HepG2 (cell line): ENCODE measurements around the gene ADAMTS4. TPM values are rescaled to one million over a fixed set of nuclear protein-coding genes. Genes with fewer than 3 reads are reported as not detected.

Experiments
- ADNP ChIP-seq: sonication (generic); formaldehyde crosslinking; IDR thresholded peaks from 2 replicates; pipeline ENCODE4 v1.4.0; 2020; ENCODE audit warnings: missing genetic modification reagents
- ARNT2 ChIP-seq: sonication (generic); formaldehyde crosslinking; IDR thresholded peaks from 2 replicates; pipeline ENCODE4 v1.8.0; 2022; ENCODE audit warnings: mild to moderate bottlenecking, low read depth, missing genetic modification reagents, moderate library complexity
- BRCA1 ChIP-seq: sonication (generic); formaldehyde crosslinking; IDR thresholded peaks from 2 replicates; pipeline ENCODE4 v1.4.0; 2020; ENCODE audit warnings: missing genetic modification reagents
- FOXO1 ChIP-seq: sonication (generic); formaldehyde crosslinking; IDR thresholded peaks from 2 replicates; pipeline ENCODE4 v1.4.0; 2020; ENCODE audit warnings: missing genetic modification reagents
- HDAC1 ChIP-seq: sonication (generic); formaldehyde crosslinking; IDR thresholded peaks from 2 replicates; pipeline ENCODE4 v1.5.1; 2020; ENCODE audit warnings: mild to moderate bottlenecking, missing genetic modification reagents
- MAFG ChIP-seq: sonication (generic); formaldehyde crosslinking; IDR thresholded peaks from 2 replicates; pipeline ENCODE4 v1.5.1; 2020; ENCODE audit warnings: mild to moderate bottlenecking, missing genetic modification reagents
- MATR3 ChIP-seq: sonication (generic); formaldehyde crosslinking; IDR thresholded peaks from 2 replicates; pipeline ENCODE4 v1.4.0; 2020; ENCODE audit warnings: missing genetic modification reagents
- MXI1 ChIP-seq: IDR thresholded peaks from 3 replicates; pipeline ENCODE4 v1.6.1; 2012; ENCODE audit warnings: low read depth, low read length, inconsistent platforms, borderline replicate concordance
- NONO ChIP-seq, 2 experiments: fragments of 450-650 bp in 1 of 2; sonication (generic) in 1 of 2; formaldehyde crosslinking in 1 of 2; IDR thresholded peaks in 1 of 2; conservative IDR thresholded peaks in 1 of 2; 2 replicates each; pipeline versions ENCODE4 v1.6.1 to v1.8.0; 2017 to 2022; ENCODE audit warnings: mild to moderate bottlenecking in 1 of 2, missing genetic modification reagents in 1 of 2, moderate library complexity in 1 of 2
- PHF20 ChIP-seq: sonication (generic); formaldehyde crosslinking; IDR thresholded peaks from 2 replicates; pipeline ENCODE4 v1.5.0; 2020; ENCODE audit warnings: mild to moderate bottlenecking, missing genetic modification reagents
- RBFOX2 ChIP-seq: fragments of 200-400 bp; formaldehyde crosslinking; IDR thresholded peaks from 2 replicates; pipeline ENCODE4 v1.6.1; 2017; ENCODE audit warnings: low read depth, mild to moderate bottlenecking, low read length
- ZBTB1 ChIP-seq: sonication (generic); formaldehyde crosslinking; IDR thresholded peaks from 2 replicates; pipeline ENCODE4 v1.4.0; 2020; ENCODE audit warnings: missing genetic modification reagents, borderline replicate concordance
- ZFX ChIP-seq: sonication (generic); formaldehyde crosslinking; IDR thresholded peaks from 2 replicates; pipeline ENCODE4 v1.4.0; 2020; ENCODE audit warnings: mild to moderate bottlenecking, low read depth, missing genetic modification reagents, moderate library complexity
- ZNF143 ChIP-seq: sonication (generic); formaldehyde crosslinking; IDR thresholded peaks from 2 replicates; pipeline ENCODE4 v1.4.0; 2020; ENCODE audit warnings: missing genetic modification reagents
- ZNF3 ChIP-seq: IDR thresholded peaks from 2 replicates; pipeline ENCODE4 v1.7.0; 2017; ENCODE audit warnings: inconsistent platforms
- ZNF652 ChIP-seq: IDR thresholded peaks from 2 replicates; pipeline ENCODE4 v1.6.1; 2016; ENCODE audit warnings: low read depth, borderline replicate concordance
- ZNF781 ChIP-seq: sonication (generic); formaldehyde crosslinking; IDR thresholded peaks from 2 replicates; pipeline ENCODE4 v1.5.1; 2020; ENCODE audit warnings: borderline replicate concordance, mild to moderate bottlenecking, missing genetic modification reagents; ENCODE audit errors: not compliant biosample characterization
- ZSCAN25 ChIP-seq: sonication (generic); formaldehyde crosslinking; IDR thresholded peaks from 2 replicates; pipeline ENCODE4 v1.8.0; 2022; ENCODE audit warnings: mild to moderate bottlenecking, missing genetic modification reagents
- polyA plus RNA-seq, 8 experiments: library from polyadenylated mRNA; depleted of rRNA in 3 of 8; stranded (reverse) in 7 of 8; unstranded in 1 of 8; fragments of >200 nt; fragmentation: Illumina TruSeq in 4 of 8; extraction: Trizol in 4 of 8; gene quantifications; 2 replicates each; pipeline versions ENCODE4 v1.2.1 to v1.2.3, GENCODE V29; 2011 to 2016; ENCODE audit warnings: low read depth in 4 of 8, missing spikeins in 1 of 8, mixed read lengths in 1 of 8; ENCODE audit not compliant: insufficient read depth in 1 of 8
- total RNA-seq, 5 experiments: library from RNA; depleted of rRNA; stranded (reverse); fragments of >200 nt; fragmentation: Illumina TruSeq; extraction: Trizol; gene quantifications; 2 replicates each; pipeline ENCODE4 v1.2.3, GENCODE V29; 2016; ENCODE audit warnings: low read depth in 1 of 5
- TF ChIP-seq, protein P1 (sequence below): sonication (generic); formaldehyde crosslinking; IDR thresholded peaks from 2 replicates; pipeline ENCODE4 v1.8.0; 2022; ENCODE audit warnings: mild to moderate bottlenecking, missing genetic modification reagents, moderate library complexity
- TF ChIP-seq, protein P2 (sequence below): sonication (generic); formaldehyde crosslinking; IDR thresholded peaks from 2 replicates; pipeline ENCODE4 v1.5.1; 2020; ENCODE audit warnings: mild to moderate bottlenecking, missing genetic modification reagents, moderate library complexity
- TF ChIP-seq, protein P3 (sequence below): sonication (generic); formaldehyde crosslinking; IDR thresholded peaks from 2 replicates; pipeline ENCODE4 v1.4.0; 2020; ENCODE audit warnings: missing genetic modification reagents, mild to moderate bottlenecking, borderline replicate concordance
- TF ChIP-seq, protein P4 (sequence below): sonication (generic); formaldehyde crosslinking; IDR thresholded peaks from 2 replicates; pipeline ENCODE4 v1.8.1; 2023; ENCODE audit warnings: mild to moderate bottlenecking, missing genetic modification reagents

ADAMTS4 gene
- total and polyA plus RNA-seq, 2 of the 13 experiments (the other 11 are each of a cell fraction or from before 2014, with no cell fraction given): 0.51 to 1.7 TPM

DNA sequence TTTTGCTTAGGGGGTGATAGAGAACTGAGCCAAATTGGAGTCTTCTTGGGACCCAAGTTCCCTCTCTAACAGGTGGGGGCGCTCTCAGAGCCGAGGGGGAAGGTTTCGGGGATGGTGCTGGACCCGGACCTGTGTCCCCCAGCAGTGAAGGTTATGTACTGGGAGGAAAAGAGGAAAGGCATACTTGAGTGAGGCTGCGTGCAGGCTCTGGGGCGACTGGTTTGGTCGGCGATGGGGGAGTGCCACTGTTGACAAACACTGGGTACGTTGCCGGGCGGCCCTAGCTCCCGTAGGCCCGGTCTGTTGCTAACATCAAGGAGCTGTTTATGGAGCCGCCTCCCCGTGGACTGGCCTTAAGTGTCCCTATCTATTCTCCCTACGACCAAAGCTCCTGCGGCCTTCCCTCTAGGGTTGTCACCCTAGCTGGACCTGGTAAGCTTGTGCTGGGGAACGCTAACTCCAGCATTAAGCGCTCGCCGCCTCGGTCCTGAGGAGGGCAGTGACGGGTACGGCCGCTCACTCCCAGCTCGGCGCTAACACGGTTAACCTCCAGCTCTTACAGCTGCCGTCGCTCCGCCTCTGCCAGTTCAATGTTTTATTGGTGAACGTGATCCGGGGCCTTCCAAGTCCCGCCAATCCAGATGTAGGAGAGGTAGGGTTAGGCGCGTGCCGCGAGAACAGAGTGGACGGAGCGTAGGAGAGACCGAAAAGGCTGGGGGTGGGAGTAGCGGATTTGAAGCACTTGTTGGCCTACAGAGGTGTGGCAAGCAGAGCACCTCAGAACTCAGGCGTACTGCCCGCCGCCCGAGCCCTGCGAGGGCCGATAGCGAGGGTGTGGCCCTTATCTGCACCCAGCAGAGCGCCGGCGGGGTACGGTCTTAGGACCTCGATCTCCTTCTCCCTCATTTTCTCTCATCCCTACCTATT lies 32.8 kb downstream of the ADAMTS4 start, which contains the start of gene PPOX (continued):
- TF ChIP-seq BRCA1 (no peak), ZNF3 (no peak), ZNF781 (CRISPR knock-in tag) (peak; percentile 11), ZNF143 (CRISPR knock-in tag) (0 out of 2 replicates have a peak, but pooled peaks have one; percentile 33), NONO (IDR thresholded peaks at IDR 0.05) (no peak), NONO (CRISPR knock-in tag; conservative IDR thresholded peaks at IDR 0.05) (peak; percentile 74), ZNF652 (peak; percentile 100), MATR3 (CRISPR knock-in tag) (no peak), ADNP (CRISPR knock-in tag) (no peak), PHF20 (CRISPR knock-in tag) (peak; percentile 88), FOXO1 (CRISPR knock-in tag) (no peak), ARNT2 (CRISPR knock-in tag) (peak; percentile 77), ZFX (peak; percentile 95), MAFG (no peak), ZBTB1 (no peak), HDAC1 (CRISPR knock-in tag) (peak; percentile 64), RBFOX2 (peak; percentile 67), MXI1 (peak; percentile 71; the same call in 1 of the 3 replicates), ZSCAN25 (CRISPR knock-in tag) (peak; percentile 87)
- TF ChIP-seq, protein P1, sequence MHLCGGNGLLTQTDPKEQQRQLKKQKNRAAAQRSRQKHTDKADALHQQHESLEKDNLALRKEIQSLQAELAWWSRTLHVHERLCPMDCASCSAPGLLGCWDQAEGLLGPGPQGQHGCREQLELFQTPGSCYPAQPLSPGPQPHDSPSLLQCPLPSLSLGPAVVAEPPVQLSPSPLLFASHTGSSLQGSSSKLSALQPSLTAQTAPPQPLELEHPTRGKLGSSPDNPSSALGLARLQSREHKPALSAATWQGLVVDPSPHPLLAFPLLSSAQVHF (CRISPR knock-in tag): no peak
- TF ChIP-seq, protein P2, sequence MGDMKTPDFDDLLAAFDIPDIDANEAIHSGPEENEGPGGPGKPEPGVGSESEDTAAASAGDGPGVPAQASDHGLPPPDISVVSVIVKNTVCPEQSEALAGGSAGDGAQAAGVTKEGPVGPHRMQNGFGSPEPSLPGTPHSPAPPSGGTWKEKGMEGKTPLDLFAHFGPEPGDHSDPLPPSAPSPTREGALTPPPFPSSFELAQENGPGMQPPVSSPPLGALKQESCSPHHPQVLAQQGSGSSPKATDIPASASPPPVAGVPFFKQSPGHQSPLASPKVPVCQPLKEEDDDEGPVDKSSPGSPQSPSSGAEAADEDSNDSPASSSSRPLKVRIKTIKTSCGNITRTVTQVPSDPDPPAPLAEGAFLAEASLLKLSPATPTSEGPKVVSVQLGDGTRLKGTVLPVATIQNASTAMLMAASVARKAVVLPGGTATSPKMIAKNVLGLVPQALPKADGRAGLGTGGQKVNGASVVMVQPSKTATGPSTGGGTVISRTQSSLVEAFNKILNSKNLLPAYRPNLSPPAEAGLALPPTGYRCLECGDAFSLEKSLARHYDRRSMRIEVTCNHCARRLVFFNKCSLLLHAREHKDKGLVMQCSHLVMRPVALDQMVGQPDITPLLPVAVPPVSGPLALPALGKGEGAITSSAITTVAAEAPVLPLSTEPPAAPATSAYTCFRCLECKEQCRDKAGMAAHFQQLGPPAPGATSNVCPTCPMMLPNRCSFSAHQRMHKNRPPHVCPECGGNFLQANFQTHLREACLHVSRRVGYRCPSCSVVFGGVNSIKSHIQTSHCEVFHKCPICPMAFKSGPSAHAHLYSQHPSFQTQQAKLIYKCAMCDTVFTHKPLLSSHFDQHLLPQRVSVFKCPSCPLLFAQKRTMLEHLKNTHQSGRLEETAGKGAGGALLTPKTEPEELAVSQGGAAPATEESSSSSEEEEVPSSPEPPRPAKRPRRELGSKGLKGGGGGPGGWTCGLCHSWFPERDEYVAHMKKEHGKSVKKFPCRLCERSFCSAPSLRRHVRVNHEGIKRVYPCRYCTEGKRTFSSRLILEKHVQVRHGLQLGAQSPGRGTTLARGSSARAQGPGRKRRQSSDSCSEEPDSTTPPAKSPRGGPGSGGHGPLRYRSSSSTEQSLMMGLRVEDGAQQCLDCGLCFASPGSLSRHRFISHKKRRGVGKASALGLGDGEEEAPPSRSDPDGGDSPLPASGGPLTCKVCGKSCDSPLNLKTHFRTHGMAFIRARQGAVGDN (CRISPR knock-in tag): peak; percentile 89
- TF ChIP-seq, protein P3, sequence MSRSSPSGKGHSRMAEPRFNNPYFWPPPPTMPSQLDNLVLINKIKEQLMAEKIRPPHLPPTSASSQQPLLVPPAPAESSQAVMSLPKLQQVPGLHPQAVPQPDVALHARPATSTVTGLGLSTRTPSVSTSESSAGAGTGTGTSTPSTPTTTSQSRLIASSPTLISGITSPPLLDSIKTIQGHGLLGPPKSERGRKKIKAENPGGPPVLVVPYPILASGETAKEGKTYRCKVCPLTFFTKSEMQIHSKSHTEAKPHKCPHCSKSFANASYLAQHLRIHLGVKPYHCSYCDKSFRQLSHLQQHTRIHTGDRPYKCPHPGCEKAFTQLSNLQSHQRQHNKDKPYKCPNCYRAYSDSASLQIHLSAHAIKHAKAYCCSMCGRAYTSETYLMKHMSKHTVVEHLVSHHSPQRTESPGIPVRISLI: no peak
- TF ChIP-seq, protein P4, sequence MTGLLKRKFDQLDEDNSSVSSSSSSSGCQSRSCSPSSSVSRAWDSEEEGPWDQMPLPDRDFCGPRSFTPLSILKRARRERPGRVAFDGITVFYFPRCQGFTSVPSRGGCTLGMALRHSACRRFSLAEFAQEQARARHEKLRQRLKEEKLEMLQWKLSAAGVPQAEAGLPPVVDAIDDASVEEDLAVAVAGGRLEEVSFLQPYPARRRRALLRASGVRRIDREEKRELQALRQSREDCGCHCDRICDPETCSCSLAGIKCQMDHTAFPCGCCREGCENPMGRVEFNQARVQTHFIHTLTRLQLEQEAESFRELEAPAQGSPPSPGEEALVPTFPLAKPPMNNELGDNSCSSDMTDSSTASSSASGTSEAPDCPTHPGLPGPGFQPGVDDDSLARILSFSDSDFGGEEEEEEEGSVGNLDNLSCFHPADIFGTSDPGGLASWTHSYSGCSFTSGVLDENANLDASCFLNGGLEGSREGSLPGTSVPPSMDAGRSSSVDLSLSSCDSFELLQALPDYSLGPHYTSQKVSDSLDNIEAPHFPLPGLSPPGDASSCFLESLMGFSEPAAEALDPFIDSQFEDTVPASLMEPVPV (CRISPR knock-in tag): 0 out of 2 replicates have a peak, but pooled peaks have one; percentile 27
